Large intestine (tissue), 3 donors: Measurements from ENCODE around the gene FANK1. TPM values are rescaled to one million over a fixed set of nuclear protein-coding genes. Genes with fewer than 3 reads are reported as not detected.

Experiments
- DNase-seq, 2 donors: peaks; one replicate each; pipeline versions ENCODE4 v3.0.0 to v3.0.0-alpha.2; 2013
- H3K27ac ChIP-seq: one replicate; pipeline ENCODE4 v1.5.1; 2013; ENCODE audit warnings: low read length
- H3K27me3 ChIP-seq: 2 replicates; pipeline ENCODE4 v1.6.1; 2013; ENCODE audit warnings: low read length; ENCODE audit not compliant: control insufficient read depth, insufficient read depth
- H3K36me3 ChIP-seq: 2 replicates; pipeline ENCODE4 v1.6.1; 2013; ENCODE audit warnings: low read length; ENCODE audit not compliant: control insufficient read depth, insufficient read depth
- H3K4me1 ChIP-seq: one replicate; pipeline ENCODE4 v1.6.1; 2013; ENCODE audit warnings: low read length; ENCODE audit not compliant: control insufficient read depth, insufficient read depth
- H3K4me3 ChIP-seq: one replicate; pipeline ENCODE4 v1.5.1; 2013; ENCODE audit warnings: low read length
- H3K9me3 ChIP-seq: one replicate; pipeline ENCODE4 v1.6.1; 2013; ENCODE audit warnings: mild to moderate bottlenecking, low read depth, low read length, moderate library complexity; ENCODE audit not compliant: control insufficient read depth
- WGBS: methylation state at CpG from one replicate; pipeline ENCODE4 v1.1.5; 2013; ENCODE audit warnings: low lambda C conversion rate; ENCODE audit not compliant: insufficient coverage; 5-methylcytosine and 5-hydroxymethylcytosine counted together
- polyA plus RNA-seq: library from polyadenylated mRNA; unstranded; fragments of 120-200 nt; gene quantifications from one replicate; pipeline ENCODE4 v1.2.1, GENCODE V29; 2013

Gene FANK1
- polyA plus RNA-seq, 1 donor: 5.0 TPM

DNA sequence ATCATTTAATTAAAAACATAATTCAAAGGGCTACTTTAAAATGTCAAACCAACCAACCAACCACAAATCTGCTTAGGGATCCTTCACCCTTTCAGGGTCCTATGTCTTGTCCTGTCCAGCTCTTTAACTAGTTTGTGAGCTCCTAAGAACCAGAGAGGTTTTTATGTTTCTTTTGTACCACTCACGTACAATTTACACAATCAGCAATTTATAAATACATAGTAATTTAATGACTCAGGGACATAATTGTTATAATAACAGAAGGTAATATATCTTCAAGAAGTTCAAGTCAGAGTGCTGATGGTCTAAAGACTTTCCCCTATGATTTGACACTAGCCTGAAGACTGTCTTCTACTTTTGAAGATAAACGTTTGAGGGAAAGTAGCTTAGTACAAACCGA, 31.2 kb upstream of the FANK1 start:
- Histone ChIP-seq H3K27ac (no peak overlapping the region), H3K27me3 (no peaks in the 10 kb centered on the region), H3K36me3 (peaks cover 27% of the 10 kb centered on the region), H3K9me3 (no peaks in the 10 kb centered on the region), H3K4me1 (no peaks in the 10 kb centered on the region), H3K4me3 (no peak overlapping the region)
- no peak for DNase-seq
- no CpG with 5 or more reads among the region's 3 CpGs for WGBS

DNA sequence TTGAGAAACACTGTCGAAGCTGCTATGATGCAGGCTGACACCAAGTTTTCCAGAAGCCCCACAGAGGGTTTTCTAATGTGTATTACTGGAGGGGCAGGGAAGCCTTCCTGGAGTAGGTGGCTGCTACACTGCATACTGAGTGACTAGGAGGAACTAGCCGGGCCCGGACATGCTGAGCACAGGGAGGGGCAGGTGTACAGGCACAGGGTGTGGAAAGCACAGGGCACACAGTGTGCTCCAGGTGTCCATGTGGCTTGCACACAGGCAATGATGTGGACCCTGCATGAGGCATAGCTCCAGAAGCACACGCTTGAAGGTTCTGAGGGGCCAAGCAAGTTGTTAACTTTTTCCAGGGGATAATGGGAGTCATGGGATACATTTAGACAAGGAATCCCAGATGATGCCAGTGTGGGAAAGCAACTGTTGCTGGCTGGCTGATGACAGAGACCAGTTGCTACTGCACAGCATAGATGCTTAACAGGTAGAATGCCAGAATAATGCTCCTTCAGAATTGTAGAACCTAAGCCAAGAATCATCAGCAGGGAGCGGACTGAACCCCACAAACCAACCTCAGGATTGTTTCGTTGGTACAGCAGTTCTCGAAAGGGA, 29.8 kb upstream of the FANK1 start:
- 80% methylated on average over 1 of the region's 7 CpGs for WGBS

DNA sequence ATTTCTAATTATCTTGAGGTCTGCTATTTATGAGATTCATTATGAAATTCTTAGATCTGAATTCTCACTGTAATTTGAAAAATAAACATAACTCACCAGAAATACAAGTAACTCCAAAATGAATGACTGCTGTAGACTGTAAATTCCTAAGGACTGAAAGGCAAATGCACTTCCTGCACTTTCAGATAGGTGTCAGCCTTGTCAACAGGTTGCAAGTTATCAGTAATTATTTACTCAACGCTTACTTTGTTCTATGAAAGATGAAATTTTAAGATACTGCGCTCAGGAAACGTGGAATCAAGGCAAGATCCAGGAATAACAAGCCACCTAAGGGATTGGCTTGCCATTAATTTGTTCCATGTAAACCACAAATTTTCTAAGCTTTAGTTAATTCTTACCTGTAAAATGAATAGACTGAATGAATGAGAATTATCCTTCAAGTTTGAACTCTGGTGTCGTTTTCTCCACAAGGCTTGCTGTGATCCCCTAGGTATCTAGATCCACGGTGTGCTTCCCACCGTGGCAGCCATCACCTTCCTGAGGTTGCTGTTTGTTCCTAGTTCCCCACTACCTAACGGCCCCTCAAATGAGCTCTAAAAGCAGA, 27.9 kb upstream of the FANK1 start:
- DNase-seq: peak; percentile 36 to 42
- no peaks in the 10 kb centered on the region for H3K27me3 ChIP-seq
- WGBS: no CpG with 5 or more reads among the region's 7 CpGs

More for the DNA sequence above, 29.8 kb upstream of the FANK1 start:
- Histone ChIP-seq H3K4me3 (no peak overlapping the region), H3K9me3 (no peaks in the 10 kb centered on the region), H3K4me1 (no peaks in the 10 kb centered on the region), H3K27me3 (no peaks in the 10 kb centered on the region), H3K36me3 (peaks cover 22% of the 10 kb centered on the region), H3K27ac (no peak overlapping the region)
- DNase-seq: no peak

DNA sequence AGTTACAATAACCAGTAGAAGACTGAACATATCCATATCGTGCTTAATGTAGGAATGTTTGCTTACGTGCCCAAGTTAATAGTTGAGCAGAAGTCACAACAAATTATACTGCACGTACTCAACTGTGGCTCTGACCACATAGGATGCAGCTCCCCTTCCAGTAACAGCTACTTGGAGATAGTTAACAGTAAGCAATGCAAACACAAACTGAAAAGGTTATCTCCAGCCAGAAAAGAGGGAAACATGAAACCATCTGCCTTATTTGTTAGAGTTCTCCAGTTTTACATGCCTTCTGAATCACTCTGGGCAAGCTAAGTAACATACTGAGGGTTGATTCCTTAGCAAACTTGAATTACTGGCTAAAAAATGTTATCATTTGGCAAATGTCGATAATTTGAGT, 25.0 kb upstream of the FANK1 start:
- no peaks in the 10 kb centered on the region for H3K27me3 ChIP-seq
- 100% methylated on average over 1 of the region's 4 CpGs for WGBS
- no peak for DNase-seq
- no peaks in the 10 kb centered on the region for H3K4me1 ChIP-seq
- H3K36me3 ChIP-seq: peaks cover 22% of the 10 kb centered on the region
- H3K27ac ChIP-seq: no peak overlapping the region
- no peak overlapping the region for H3K4me3 ChIP-seq
- no peaks in the 10 kb centered on the region for H3K9me3 ChIP-seq

More for the DNA sequence above, 27.9 kb upstream of the FANK1 start:
- Histone ChIP-seq H3K4me3 (no peak overlapping the region), H3K4me1 (no peaks in the 10 kb centered on the region), H3K9me3 (no peaks in the 10 kb centered on the region), H3K36me3 (peaks cover 23% of the 10 kb centered on the region), H3K27ac (no peak overlapping the region)

GRCh38 chr10:125878957-125879835, 17.2 kb upstream of the FANK1 start:
- DNase-seq: no peak
- no peak overlapping the region for H3K27ac ChIP-seq
- whole genome bisulfite sequencing: 67% methylated on average over 1 of the region's 11 CpGs

GRCh38 chr10:125880719-125881118, 15.6 kb upstream of the FANK1 start:
- peaks cover 24% of the 10 kb centered on the region for H3K36me3 ChIP-seq
- 58% methylated on average over 2 of the region's 6 CpGs for WGBS
- H3K4me3 ChIP-seq: no peak overlapping the region
- H3K27me3 ChIP-seq: no peaks in the 10 kb centered on the region
- no peaks in the 10 kb centered on the region for H3K9me3 ChIP-seq
- no peak for DNase-seq
- H3K4me1 ChIP-seq: no peaks in the 10 kb centered on the region
- no peak overlapping the region for H3K27ac ChIP-seq

More at GRCh38 chr10:125878957-125879835, 17.2 kb upstream of the FANK1 start:
- no peaks in the 10 kb centered on the region for H3K27me3 ChIP-seq
- H3K36me3 ChIP-seq: peaks cover 25% of the 10 kb centered on the region
- no peaks in the 10 kb centered on the region for H3K9me3 ChIP-seq
- H3K4me3 ChIP-seq: no peak overlapping the region
- no peaks in the 10 kb centered on the region for H3K4me1 ChIP-seq

- no peak for DNase-seq
- Histone ChIP-seq H3K27ac (no peak within 1 kb of the TSS), H3K36me3 (peaks cover 20% of the 10 kb centered on the region), H3K4me1 (no peaks in the 10 kb centered on the region), H3K9me3 (no peaks in the 10 kb centered on the region), H3K27me3 (no peaks in the 10 kb centered on the region), H3K4me3 (no peak within 1 kb of the TSS)
- 60% methylated on average over 1 of the region's 4 CpGs for WGBS
These were observed 15.2 kb upstream of the FANK1 start, which contains the start of gene DHX32 for GRCh38 chr10:125881192-125881591. Gene DHX32, minus strand, starts transcription at chr10:125881292. Its CDS starts 468 bp downstream, at chr10:125880824.

GRCh38 chr10:125882596-125882995, 13.8 kb upstream of the FANK1 start:
- peaks cover 18% of the 10 kb centered on the region for H3K36me3 ChIP-seq
- H3K27ac ChIP-seq: no peak overlapping the region
- H3K27me3 ChIP-seq: no peaks in the 10 kb centered on the region
- no CpG with 5 or more reads among the region's 1 CpG for WGBS
- no peaks in the 10 kb centered on the region for H3K9me3 ChIP-seq
- no peak for DNase-seq
- H3K4me1 ChIP-seq: no peaks in the 10 kb centered on the region
- H3K4me3 ChIP-seq: no peak overlapping the region

DNA sequence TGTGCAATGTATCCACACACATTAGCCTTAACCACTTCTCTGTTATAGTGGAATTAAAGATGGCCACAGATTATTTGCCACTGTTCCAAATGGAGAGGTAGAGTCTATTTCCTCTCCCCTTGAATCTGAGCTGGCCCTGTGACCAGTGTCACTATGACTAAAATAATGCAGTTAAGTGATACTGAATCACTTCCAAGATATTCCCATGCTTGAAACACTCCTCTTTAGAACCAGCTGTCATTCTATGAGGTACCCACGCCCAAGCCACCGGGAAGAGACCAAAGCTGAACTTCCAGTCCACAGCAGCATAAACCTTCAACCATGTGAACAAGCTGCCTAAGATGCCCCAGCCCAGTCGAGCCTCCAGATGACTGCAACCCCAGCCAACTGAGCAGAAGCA, 13.2 kb upstream of the FANK1 start:
- H3K36me3 ChIP-seq: peaks cover 18% of the 10 kb centered on the region
- H3K4me3 ChIP-seq: no peak overlapping the region
- DNase-seq: no peak
- no peaks in the 10 kb centered on the region for H3K27me3 ChIP-seq
- no peaks in the 10 kb centered on the region for H3K9me3 ChIP-seq
- H3K27ac ChIP-seq: no peak overlapping the region
- H3K4me1 ChIP-seq: no peaks in the 10 kb centered on the region
- WGBS: no CpG with 5 or more reads among the region's 3 CpGs

DNA sequence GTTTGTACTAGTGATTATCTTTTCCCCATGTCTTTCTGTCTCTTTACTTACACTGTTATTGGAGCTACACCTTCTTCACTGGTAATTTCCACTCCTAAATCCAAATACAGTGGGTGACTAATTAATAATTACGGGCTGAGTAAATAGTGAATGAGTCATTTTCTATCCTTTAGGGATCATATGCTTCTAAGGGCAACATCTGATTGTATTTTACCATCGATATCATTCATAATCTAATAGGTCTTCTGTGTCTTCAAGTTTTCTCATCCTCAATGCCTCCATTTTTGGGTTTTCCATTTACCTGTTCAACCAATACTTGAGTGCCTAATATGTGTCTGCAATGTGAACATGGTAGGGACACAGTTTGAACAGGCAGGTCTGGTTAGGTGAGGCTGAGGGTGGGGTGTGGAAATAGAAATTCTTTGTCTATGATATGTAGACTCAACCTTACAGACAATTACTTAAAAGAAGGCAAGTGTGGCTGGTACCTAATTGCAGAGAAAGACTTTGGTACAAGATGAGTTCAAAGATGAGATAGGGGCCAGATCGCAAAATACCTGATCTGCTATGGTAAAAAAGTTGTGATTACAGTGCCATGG, 9.4 kb upstream of the FANK1 start:
- Histone ChIP-seq H3K9me3 (no peaks in the 10 kb centered on the region), H3K4me3 (no peak overlapping the region), H3K27me3 (no peaks in the 10 kb centered on the region), H3K27ac (no peak overlapping the region), H3K36me3 (peaks cover 10% of the 10 kb centered on the region), H3K4me1 (peaks cover under 1% of the 10 kb centered on the region)
- WGBS: 86% methylated on average over 1 of the region's 3 CpGs
- DNase-seq: no peak
